ENCODE measurements around the gene MSI2.

The MSI2 gene

DNA sequence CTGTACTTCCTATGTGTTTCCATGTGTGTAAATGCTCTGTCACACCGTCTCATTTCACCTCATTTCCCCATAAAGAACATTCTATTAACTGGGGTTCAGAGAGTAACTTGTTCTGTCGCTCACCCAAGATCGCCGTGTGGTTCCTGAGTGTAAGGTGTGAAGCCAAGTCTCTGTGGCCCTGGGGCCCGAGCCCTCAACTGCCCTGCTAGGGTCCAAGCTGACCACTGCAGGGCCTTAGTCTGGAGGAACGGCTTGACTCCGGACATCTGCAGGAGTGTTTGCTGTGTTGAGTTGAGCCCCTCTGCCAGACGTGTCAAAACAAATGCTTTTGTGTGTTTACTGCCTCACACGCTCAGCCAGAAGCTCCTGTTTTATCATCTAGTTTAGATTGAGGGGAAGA lies 244.7 kb downstream of the MSI2 start:
- no peak for DNase-seq (ENCODE audit: low read depth, low spot score)

DNA sequence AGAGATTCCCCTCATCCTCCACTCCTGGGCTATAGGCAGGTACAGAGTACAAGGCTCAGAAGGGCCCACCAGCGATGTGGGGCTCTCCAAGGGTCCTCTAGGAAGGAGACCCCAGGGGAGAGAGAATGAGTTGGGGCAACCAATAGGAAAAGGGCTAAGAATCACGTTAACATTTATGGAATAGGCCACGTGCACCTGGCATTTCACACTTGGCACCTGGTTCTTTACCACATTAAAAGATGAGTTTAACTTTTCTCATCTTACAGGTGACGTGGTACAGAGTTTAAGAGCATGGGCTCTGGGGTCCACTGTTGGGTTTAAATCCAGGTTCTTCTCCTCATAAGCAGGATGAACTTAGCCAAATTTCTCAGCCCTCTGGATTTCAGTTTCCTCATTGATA lies 245.7 kb downstream of the MSI2 start:
- no peak for DNase-seq (ENCODE audit: low read depth, low spot score)

DNA sequence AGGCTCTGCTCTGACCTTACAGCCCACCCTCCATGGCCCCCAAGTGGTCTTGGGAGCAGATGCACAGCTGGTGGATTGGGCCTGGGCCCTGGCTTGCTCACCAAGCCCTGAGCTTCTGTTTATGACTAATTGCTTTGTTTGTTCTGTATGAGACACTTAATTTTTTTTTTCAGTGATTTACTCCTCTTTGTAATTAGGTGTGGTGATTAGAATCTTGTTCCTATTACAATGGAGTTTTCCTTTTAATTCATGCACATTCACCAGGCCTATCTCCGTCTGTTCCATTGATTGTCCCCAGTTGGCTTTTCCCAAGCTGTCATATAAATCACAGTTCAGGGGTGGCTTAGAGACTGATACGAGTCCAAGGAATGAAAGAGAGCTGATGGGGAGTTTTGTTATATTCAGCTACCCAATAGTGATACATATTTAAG lies 246.5 kb downstream of the MSI2 start:
- DNase-seq (ENCODE audit: low read depth, low spot score), result no peak

DNA sequence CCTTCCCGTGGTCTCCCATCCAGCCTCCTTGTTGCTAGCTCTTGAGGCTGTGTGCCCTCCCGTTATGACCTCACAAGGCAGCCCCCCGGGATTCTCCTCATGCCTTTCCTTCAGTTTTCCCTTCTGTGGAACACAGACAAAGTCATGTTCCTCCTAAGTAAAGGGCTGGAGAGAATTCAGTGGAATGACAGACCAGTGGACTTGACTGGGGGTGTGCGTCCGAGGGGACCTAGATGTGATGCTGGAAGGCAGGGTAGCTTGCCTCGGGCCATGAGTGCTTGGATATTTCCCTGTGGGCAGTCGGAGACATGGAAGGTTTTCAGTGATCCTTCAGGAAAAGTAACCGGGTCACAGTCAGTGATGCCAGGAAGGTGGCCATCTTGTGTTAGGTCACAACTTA lies 247.9 kb downstream of the MSI2 start:
- DNase-seq (ENCODE audit: low read depth, low spot score), result no peak

DNA sequence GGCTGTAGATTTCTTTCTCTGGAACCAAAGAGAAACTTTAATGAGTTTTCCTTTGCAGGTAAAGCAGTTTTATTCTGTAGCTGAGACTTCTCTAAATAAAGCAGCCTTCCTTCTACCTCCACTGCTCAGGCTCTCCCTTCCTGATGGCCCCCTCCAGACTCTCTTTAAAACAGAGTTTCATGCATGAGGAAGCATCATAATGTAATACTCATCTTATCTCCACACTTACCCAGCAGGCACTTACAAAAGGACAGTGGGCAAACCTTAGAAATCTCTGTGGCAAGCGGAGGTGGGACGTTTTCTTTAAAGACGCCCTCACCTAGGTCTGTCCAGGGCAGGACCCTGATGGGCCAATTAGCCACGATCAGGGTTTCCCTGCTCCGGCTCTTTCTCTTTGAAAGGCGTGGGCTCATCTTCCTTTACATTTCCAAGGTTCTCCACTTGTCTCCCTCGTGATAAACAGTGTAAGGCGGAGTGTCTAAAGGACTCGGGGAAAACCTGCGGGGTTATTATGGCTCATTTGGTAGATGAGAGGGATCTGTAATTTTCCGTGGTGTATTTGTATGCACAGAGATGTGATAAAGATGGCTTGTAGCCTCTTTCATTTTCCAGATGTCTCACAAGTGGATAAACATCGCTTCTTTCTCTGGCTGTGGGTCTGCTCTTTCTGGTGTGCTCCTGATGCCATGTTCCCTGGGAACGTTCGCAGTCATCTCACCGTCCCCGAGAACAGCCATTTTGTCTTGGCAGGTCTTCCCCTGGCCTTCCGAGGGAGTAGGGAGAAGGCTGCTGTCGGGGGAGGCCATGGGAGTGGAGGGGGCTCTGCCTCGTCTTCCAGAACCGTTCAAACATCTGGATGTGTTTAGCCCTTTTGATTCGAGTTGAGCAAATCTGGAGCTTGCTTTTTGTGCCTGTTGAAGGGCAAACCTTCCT lies 249.8 kb downstream of the MSI2 start:
- no peak for DNase-seq (ENCODE audit: low read depth, low spot score)

DNA sequence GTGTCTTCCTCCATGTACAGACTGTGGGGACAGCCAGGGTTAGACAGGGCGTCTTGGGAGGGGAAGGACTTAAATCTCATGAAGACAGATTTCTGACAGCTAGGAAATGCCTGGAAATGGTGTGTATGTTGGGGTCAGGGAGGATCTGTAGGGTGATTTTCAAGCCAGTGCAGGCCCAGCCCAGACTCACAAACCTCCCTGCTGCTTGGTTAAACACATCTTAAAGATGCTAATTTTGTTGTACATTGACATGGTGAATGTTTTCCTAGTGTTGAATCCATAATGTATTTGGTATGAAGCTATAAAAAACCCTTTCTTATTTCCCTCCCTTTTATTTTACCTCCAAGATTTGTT lies 250.4 kb downstream of the MSI2 start:
- DNase-seq (ENCODE audit: low read depth, low spot score), result no peak

DNA sequence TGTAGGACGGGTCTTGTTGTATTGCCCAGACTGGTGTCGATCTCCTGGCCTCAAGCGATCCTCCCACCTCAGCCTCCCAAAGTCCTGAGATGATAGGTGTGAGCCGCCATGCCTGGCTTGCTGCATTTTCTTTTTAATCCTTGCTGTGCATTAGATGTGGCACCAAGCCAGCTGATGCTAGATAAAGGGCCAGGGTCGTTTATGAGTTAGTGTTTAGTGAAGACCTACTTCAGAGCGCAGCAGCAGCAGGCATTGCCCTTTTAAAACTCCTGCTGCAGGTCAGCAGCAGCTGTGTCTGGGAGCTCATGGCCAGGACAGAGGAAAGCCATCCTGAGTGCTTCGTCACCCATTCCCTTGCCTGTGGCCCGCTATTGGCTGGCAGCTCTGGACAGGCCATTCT lies 251.5 kb downstream of the MSI2 start:
- DNase-seq (ENCODE audit: low read depth, low spot score), result no peak

DNA sequence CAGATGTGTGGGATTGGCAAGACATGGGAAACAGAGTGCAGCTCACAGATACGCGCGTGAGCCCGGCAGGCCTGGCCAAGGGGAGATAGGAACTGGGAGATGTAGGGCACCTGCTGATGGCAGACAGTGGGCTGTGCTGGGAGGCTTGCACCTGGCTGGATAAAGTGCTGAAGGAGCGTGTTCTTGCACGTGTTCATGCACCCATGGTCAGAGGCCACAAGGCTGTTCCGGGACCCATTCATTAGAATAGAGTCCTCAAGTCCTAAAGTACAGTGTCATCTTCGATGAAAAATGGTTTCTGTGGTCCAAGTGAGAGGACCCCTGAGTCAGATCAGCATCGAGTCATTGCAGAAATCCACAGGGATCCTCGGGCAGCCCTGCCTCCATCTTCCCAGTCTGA lies 252.3 kb downstream of the MSI2 start:
- DNase-seq (ENCODE audit: low read depth, low spot score), result no peak

DNA sequence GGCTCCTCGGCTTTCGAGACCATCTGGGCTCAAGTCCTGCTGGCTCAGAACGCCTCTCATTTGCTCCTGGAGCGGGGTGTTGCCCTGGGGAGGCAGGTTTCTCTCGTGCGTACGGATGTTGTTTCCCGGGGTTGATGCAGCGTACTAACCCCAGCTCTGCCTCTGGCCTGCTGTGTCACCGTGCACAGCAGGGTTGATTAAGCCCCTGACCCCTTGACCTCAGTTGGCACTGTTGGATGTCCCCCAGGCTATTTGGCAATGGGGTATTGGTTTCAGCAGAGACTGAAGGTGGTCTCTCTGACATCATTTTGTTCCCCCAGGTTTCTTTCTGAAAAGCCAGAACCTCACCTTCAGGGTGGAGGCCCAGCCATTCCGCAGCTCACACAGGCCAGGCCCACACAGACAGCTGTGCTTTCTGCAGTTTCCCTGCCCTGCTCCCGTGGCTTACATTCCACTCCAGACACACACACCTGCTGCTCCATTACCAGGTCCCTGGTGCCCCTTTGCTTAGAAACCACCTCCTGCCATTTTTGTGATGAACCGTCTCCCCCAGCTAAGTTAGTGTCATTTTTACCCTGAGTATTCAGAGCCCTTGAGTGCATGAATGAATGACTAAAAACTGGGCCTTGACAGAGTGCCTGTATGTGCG lies 255.3 kb downstream of the MSI2 start:
- no peak for DNase-seq (ENCODE audit: low read depth, low spot score)

DNA sequence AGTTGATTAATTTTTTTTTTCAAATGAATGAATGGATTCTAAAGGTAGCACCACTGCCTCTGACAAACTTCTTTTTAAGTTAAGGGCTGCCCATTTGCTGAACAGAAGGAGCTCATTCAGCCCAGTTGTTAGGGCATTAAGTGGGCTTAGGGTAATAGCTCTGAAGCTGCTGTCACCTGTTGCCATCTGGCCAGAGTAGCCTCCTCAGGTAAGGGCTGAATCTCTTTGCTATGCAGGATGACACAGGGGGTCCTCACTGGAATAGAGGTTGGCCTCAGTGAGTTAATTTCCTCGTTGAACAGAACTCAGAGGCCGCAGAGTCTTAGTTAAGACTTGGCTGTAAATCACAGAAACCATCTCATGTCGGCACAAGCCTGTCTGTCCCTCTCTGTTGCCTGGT lies 255.9 kb downstream of the MSI2 start:
- no peak for DNase-seq (ENCODE audit: low read depth, low spot score)

DNA sequence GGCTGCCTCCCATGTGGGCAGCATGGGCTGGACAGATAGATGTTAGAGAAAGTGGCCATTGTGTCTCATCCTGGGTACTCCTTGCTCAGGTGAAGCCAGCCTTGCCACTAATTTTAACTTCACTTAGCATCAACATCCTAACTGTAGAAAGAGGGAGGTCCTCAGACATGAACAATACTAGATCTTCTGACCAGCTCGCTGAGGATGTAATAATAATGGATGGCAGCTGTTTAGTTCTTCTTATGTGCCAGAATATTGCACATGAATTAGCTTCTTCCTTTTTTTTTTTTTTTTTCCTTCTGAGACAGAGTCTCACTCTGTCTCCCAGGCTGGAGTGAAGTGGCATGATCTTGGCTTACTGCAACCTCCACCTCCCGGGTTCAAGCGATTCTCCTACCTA lies 256.4 kb downstream of the MSI2 start:
- DNase-seq (ENCODE audit: low read depth, low spot score), result no peak

DNA sequence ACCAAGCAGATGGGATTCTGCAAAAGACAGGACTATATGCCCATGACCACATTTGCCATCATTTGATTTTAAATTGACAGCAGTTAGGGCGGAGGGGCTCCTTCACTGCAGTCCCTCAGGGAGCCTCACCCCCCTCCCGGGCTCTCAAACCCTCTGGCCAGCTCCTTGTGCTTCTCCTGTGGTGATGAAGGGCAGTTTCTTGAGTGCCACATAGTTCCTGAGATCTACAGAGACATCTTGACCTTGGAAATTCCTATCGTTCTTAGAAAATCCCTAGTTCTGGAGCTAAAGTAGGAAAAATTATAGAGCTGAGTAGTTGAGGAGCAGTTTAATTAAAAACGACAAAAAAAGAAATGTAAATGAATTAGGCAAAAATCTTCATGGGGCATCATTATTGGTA lies 257.2 kb downstream of the MSI2 start:
- DNase-seq (ENCODE audit: low read depth, low spot score), result no peak

DNA sequence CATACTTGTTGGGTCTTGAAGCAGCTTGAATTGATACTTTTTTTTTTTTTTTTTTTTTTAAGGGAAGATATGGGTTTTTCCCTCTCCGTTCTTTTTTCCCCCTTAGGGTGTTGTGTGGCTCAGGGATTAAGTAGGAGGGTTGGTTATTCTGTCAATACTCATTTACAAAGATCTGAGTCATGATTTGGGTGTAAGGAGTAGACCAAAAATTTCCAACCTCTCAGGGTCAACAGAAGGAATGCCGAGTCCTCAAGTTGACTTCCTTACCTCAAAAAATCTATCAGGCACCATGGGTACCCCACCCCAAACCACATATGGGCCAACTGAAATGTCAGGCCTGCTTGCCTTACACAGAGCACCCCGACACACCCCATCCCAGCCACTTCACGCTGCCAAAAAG lies 258.3 kb downstream of the MSI2 start:
- no peak for DNase-seq (ENCODE audit: low read depth, low spot score)

DNA sequence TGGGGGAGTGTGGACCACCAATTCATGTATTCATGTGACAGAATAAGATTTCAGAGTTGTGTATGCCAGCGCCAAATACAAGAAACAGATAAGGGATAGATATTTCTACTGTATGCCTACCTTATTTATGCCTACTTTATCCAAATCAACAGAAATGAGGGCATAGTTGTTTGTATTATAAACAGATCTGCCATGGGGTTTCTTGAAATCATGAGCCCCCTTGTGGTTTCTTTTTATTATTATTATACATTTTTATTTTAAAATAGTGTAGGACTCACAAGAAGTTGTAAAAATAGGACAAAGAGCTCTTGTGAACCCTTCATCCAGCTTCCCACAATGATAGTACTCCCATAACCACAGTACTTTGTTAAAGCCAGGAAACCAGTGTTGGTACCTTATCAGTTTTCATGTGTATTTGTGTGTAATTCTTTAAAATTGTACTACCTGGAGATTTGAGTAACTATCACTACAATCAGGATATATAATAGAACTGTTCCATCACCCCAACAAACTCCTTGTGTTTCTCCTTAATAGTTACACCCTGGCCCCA lies 259.4 kb downstream of the MSI2 start:
- DNase-seq (ENCODE audit: low read depth, low spot score), result no peak

DNA sequence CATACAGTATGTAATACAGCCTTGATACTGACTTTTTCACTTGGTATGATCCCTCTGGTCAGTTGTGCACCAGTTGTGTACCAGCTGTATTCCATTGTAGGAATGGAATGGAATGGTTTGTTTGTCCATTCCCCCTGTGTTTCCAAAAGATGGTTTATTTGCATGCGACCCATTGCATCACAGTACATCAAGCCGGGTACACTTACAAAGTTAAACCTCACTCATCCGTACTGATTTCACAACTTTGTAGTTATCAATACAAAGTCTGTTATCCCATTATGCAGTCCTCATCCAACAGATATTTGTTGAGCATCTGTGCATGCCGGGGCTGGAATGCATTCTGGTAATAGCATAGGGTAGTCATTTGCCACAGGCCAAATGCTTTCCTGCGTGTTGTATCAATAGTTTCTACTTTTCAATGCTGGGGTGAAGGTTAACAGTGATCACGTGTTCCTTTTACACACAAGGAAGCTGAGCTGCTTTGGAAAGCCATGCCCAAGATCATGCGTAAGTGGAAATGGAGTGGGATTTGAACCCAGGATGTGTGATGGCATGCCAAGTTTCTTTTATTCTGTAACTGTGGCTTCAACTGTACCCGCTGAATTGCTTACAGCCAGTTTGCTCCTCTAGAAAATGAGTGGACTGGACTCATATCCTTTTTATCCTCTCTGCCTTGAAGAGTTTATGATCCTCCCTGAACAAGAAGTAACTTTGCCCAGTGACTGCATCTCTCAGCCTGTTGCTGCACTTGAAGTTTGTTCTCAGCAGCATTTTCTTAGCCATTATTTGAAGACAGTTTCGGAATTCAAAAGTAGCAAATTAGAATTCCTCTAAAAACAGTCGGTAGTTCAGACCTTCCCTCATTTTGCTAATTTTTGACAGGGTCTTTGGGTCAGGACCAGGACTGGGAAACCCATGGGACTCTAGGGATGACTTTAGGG lies 260.2 kb downstream of the MSI2 start:
- DNase-seq (ENCODE audit: low read depth, low spot score), result no peak

DNA sequence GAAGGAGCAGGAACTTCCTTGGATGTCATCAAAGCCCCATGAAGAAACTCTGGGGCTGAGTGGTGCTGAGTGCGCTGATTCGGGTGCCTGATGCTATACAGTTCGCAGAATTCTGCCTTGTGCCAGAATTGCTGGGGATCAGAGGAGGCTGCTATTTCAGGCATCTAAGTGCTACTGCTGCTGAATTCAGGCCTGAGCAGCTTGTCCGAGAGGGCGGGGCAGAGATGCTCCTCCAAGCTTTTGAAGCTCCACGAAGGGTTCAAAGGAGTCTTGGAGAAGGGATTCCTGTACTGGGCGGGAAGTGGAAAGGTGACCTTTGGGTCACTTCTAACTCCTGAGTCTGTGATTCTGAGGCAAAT lies 260.9 kb downstream of the MSI2 start:
- no peak for DNase-seq (ENCODE audit: low read depth, low spot score)

DNA sequence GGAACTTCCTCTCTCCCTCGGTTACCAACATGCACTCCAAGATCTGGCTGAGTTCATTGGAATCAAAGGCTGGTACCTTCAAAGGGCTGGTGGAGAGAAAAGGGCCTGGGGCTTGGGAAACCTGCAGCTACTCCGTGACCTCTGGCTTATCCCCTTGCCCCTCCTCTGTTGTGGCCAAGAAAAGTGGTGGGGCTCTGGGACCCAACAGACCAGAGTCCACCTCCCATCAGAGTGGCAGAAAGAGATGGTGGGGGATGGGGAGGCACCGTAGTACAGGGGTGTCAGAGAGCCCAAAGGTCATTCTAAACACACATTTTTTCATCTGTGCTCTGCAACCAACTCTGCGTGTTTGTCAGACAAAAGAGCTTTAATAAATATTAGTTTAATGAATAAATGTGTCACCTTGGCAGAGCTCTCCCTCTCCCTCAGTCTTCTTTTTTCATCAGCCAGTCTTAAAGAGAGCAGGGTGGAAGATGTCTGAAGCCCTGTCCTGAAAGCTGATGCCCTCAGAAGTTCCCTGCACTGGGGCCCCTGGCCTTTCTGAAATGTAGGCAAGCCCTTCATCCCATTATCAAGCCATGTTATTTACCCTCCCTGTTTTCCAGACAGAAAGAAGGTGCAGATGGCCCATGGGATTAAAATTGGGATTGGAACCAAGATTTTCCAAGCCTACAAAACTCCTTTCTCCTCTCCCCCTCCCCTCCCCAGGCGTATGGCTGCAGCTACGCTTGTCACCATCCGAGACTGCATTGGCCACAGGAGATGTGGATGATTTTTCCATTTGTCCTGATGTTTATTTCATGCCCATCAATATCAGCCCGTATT lies 261.5 kb downstream of the MSI2 start:
- no peak for DNase-seq (ENCODE audit: low read depth, low spot score)

DNA sequence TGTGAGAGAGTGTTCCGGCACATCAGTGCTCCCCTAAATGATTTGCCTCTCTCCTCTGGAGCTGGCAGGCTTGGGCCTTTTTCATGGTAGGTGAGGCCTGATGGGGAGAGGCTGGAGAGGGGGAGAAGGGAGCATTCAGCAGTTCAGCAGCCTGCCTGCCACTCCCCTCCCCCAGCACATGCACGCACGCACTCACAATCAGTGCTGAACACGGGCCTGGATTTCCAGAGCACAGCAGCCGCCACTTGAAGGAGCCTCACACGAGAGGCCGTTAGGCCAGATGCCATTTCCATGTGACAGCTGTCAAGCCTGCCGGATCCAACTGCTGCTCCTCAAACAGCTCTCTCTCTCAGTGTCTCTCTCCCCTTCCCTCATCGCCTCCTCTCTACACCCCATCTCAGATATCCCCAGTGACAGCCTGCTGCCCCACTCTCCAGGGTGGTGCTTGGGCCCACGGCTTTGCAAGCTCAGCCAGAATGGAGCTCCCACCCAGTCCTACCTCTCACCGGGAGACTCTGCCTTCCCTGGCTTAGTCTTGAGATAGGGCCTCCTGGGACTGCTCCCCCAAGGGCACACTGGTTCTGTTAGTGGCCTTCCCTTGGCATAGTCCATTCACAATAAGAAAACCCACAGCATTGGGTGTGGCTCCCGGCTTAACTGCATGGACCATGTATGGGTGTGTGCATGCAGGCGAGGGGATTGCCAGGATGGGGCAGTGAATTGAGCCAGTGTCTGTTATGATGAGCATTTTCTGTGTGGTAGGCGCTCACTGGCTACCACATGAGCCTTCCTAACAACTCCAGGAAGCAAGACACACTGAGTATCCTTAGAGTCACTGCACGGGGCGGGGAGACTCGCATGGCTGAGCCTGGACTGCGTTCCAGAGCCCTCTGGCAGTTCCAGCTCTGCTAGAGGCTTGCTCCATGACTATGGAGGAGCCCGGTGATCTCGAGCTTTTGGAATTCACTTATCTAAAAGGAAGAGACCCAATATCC lies 262.6 kb downstream of the MSI2 start:
- no peak for DNase-seq (ENCODE audit: low read depth, low spot score)

DNA sequence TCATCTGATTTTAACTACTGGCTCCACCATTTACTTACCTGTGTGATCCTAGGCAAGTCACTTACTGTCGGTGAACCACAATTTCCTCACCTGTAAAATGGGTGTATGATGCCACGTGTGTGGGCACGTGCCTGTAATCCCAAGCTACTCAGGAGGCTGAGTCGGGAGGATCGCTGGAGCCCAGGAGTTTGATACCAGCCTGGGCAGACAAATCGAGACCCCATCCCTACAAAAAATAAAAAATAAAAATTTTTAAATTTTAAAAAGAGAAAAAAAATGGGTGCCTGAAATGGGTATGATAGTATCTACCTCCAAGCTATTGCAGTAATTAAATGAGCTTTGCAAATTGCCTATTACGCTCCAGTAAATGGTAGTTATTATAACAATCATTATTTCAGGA lies 263.5 kb downstream of the MSI2 start:
- DNase-seq (ENCODE audit: low read depth, low spot score), result no peak

DNA sequence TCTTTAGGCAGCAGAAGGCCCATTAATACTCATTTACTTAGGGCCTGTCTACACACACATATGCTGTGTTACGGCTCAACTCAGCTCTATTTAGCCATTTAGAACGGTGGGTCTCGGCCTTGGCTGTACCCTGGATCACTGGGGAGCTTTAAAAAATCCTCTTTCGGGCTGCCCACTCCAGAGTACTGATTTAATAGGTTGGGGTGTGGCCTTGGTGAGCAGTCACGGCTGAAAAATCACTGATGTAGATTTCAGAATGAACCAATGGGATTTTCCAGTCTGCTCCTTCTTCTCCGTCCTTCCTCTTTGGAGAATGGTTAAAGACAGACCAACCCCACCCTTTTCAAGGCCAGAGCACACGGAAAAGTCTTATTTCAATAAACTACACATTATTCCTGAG lies 265.3 kb downstream of the MSI2 start:
- no peak for DNase-seq (ENCODE audit: low read depth, low spot score)
